Epidermal melanocyte (primary cell): ENCODE results near the gene SOCS2.
"Not testable (repeated sequence)": the region's sequence is repeated elsewhere in the genome, so short reads cannot be mapped to it uniquely, and the experiment has no call there.

Source experiments
- DNase-seq: peaks from one replicate; pipeline ENCODE4 v3.0.0; 2011; ENCODE audit warnings: low spot score; ENCODE audit not compliant: insufficient read length

The SOCS2 gene, protein sequence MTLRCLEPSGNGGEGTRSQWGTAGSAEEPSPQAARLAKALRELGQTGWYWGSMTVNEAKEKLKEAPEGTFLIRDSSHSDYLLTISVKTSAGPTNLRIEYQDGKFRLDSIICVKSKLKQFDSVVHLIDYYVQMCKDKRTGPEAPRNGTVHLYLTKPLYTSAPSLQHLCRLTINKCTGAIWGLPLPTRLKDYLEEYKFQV

DNA sequence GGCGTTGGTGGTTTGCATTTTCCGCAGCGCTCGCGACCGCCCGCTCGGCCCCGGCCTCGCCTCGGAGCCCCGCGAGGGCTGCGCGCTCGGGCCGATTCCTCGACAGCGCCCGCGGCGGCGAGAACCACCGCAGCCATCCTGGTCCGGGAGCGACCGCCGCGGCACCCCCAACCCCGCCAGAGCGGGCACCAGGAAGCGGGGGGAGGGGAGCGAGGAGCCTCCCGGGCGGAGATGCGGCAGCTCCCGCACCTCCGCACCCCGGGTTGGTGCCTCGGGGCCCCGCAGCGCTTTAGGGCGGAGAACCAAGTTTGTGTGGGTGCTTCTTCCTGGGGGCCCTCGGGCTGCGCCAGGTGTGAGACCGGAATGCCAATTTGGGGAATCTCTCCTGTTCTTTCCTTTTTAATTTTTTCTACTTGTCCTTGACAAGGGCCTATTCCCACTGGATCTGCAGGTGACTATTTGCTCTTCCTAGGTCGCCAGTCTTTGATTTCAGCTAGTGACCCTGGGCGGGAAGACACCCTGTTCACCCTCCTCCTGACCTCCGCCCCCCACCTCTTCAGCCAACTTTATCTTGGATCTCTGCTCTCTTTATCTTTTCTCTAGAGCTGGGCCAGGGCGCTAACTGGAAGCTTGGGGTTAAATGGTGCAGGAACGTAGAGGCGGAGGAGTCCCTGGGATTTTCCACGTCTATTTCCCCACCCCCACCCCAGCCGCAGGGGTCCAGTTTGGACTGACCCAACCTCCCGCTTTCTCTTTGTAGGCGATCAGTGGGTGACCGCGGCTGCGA is at the start of gene SOCS2:
SOCS2 (plus strand) TSS at position 751 of the 787 bp plus-strand sequence. CDS start 223 bp downstream, outside the sequence.
- no peak for DNase-seq

DNA sequence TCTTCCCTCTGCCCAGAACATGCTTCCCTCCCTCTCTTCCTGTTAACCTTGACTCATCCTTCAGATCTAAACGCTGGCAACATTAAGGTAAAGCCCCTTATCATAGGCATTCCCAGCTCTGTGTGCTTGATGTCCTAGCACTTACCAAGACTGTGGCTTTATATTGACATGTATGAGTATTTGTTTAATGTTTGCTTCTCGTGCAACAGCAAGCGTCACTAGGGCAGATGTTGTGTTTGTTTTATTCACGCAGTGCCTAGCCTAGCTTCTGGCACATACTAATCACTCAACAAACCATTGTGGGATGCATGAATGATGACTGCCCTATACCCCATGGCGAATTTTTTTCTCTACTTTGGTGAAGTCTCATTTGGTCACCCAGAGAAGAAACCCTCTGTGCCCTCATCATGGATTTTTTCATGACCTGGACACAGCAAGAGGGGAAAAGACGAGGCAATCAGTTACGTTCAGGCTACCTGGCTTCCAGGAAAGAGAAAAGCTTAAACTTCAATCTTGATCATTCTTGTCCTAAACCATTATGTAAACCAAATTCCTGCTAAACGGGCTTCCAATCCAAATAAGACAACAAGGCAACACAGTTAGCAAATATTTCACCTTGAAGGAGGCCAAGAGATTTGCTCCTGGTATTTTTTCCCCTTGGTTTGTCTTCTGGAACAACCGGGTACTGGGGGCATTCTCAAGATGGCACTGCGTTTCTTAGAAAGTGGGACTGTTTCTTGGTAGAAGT is 47.9 kb upstream of the SOCS2 start:
- no peak for DNase-seq

DNA sequence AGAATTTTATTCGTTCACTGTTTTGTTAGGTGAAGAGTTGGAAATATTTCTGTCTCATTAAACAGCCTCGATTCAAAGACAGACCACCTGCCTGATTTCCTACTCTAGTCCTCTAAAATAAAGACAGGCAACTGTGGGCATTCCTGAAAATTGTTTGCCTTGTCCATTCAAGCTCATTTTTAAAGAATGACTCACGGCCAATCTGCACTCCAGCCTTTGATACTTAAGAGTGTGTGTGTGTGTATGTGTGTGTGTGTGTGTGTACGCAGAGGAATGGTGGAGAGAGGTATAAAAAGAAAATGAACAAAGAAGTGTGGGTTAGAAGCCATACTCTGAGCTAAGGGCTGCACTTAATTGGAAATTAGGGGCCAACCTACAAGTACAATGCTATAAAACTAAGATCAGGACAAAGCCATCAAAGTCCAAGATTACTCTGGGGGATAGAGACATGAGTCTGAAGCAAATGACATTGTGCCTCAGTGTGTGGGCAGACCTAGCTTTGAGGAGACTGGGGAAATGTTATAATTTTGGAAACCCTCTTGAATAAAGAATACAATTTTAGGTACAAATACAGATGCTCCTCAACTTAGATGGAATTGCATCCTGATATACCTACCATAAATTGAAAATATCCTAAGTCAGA is 45.6 kb upstream of the SOCS2 start:
- DNase-seq = no peak

DNA sequence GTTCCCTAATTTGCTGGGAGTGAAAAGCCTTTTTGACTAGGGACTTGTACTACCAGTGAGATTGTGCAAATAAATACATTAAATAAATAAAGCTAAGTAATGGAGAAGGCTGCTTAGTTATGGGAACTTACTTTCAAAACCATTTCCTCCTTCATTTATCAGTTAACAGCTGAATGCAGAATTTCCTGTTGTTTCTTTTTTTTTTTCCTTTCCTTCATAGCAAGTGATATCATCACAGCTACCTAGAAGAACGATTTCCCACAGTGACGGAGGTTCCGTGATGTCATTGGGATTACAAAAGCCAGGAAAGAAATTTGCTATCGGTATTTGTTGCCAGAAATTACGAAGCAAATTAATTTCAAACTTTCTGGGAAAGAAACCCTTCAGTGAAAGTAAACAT is 42.1 kb upstream of the SOCS2 start:
- DNase-seq = no peak

DNA sequence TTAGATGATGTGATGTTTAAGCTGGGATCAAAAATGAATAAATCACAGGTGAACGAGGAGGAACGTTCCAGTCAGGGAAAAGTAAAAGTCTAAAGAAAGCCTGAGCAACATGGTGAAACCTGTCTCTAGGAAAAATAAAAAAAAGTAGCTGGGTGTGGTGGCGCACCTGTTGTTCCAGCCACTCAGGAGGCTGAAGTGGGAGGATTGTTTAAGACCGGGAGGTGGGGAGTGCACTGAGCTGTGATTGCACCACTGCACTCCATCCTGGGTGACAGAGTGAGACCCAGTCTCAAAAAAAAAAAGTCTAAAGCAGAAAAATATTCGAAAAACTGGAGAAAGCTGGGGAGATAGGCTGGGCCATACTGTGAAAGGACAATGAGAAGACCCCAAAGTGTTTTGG is 39.2 kb upstream of the SOCS2 start:
- DNase-seq = no peak

DNA sequence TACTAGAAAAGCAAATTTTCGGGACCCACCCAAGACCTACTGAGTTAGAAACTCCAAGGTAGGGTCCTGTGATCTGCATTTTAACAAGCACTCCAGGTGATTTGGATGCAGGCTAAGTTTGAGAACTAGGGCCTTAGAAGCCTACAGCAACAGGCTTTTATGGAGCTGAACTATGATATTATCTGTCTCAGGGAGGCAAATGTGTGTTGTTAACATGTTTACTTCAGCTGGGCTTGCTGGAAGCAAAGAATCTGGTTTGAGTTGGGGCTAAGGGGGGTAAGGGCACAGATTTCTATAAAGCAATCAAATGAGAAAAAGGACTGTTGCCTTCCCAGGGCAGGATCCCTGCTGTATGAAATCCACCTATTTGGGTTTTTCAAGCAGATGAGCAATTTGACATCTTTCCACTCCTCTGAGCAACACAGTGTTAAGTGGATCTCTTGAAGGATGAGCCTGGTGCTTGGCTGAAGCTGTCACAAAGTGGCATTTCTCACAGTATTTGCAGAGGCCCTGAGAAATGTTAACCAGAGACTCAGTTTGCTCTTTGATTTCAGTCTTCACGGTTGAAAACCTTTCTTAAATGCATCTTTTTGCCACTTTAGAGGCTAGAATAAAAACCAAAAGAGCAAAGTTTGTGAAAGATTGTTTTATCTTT is 36.2 kb upstream of the SOCS2 start:
- no peak for DNase-seq

DNA sequence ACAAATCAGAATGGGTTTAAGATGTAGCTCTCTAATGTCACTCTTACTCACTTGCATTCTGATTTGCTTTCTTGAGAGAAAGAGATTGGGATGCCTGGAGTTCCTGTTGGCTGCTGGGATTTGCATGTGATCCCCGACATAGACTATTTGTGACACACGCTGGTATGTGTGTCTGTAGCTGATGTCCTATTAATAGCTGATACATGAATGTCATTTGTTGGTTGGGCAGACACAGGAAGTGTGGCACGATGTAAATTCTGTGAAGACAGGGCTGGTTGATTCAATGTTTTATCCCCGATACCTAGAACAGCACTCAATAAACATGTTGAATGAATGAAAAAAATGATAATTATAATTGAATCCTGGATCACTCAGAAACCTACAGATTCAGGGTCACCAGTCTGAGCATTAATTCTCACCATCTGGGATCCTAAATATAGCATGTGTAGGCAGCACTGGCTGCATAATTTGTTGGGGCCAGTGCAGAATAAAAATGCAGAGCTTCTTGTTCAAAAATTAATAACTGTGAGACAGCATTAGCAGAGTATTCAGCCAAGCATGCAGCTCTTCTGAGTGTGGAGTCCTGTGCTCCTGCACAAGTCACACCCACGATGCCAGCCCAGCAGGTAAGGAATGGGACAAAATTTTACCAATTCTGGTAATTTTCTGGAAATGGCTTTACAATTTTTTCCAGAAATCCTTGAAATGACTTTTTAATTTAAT is 35.5 kb upstream of the SOCS2 start:
- no peak for DNase-seq

DNA sequence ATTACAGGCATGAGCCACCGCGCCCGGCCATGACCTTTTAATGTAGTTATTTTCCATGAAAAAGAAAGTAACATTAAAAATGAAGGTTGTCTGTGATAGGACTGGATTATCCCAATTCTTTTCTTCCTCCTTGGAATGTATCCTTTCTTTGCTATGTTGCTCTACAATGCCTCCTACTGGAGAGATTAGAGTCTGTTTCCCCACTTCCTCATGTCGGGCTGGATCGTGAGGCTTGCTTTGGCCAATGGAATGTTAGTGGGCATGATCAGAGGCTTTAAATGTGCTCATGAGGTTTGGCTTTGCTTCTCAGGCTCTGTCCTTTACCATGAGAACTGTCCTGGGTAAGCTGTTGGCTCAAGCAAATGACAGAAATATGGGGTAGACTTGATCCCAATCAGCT is 34.7 kb upstream of the SOCS2 start:
- no peak for DNase-seq

DNA sequence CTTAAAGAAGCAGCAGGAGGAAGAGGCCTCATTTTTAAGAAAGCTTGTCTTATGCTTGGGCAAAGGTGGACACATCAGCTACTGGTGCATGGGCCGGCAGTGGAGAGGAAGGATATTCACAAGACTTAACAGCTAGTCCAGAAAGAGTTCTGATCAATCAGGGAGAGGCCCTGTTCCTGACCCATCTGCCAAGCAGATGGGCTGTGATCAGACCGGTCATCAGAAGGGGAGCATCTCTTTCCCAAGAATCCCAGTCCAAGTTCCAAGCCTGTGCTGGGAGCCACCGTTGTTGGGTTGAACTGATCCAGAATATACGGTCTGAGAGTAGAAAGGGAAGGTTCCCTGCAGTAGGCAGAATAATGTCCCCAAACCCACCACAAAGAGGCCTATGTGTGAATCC is 32.7 kb upstream of the SOCS2 start:
- no peak for DNase-seq

DNA sequence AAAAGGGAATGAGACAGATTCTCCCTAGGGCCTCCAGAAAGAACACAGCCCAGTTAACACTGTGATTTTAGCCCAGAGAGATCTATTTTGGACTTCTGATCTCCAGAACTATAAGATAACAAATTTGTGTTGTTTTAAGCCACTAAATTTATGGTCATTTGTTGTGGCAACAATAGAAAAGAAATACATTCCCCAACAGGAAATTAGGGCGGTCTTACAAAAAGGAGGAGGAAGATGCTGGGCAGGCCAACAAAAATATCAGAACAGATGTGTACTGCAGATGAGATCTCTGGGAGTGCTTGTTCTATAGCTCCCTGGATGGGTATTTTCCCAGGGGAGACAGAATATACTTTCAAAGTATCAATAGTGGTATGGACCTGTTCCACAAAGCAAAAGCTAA is 32.0 kb upstream of the SOCS2 start:
- DNase-seq = no peak

DNA sequence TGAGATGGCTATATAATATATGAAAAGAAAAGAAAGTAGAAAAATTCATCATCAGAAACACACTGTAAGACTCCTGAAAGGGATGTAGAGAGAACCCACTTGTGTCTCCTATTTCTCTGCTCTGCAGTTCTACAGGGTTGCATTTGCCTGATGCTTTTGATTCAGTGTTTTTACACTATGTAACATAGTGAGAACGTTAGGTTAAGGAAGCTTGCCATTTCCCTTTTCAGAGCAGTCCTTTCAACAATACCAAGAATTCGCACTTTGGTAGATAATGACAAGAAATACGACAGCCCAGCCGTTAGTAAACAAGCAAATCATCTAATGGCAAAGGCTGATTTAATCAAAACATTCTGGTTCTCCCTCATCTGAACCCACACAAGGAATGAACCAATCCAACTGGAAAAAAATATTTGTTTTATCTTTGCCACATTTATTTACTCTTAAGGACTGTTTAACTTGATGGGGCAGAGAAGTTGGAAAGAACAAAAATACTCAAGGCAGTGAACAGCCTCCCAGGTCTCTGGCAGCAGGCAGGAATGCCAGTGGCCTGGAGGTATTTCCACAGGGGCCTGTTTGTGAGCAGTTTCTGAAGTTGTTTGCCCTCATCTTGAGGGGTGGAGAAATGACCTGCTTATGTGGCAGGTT is 30.8 kb upstream of the SOCS2 start:
- no peak for DNase-seq

DNA sequence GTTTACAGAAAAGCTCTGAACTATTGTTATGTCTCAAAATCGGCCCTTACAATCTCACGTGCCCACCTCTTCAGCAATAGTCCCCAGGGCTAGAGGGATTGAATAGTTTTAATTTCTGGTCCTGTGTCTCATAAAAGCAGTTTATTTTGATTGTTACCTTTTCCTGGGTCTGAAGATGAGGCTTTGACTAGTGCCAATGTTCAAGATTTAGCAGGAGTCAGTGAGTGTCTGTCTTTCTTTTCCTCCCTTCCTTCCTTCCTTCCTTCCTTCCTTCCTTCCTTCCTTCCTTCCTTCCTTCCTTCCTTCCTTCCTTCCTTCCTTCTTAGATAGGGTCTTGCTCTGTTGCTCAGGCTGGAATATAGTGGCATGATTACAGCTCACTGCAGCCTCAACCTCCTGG is 24.7 kb upstream of the SOCS2 start:
- DNase-seq = no peak

DNA sequence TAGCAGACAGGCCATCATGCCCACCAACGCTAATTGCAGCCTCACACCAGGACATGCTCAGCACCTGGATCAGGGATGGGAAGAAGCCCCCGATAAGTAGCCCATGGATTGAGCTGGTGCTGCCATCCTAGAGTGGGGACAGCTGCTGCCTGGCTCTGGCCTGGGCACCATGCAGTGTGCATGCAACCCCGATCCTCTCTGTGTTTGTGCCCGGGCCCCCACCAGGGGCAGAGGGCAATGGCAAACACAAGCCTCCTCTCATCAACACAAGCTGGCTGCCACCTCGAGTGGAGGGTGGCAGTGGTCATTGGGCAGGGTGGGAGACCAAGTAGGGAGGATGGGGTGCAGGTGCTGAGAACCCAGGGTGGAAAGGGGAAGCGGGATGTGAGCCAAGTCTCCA is 23.3 kb upstream of the SOCS2 start:
- DNase-seq = no peak

DNA sequence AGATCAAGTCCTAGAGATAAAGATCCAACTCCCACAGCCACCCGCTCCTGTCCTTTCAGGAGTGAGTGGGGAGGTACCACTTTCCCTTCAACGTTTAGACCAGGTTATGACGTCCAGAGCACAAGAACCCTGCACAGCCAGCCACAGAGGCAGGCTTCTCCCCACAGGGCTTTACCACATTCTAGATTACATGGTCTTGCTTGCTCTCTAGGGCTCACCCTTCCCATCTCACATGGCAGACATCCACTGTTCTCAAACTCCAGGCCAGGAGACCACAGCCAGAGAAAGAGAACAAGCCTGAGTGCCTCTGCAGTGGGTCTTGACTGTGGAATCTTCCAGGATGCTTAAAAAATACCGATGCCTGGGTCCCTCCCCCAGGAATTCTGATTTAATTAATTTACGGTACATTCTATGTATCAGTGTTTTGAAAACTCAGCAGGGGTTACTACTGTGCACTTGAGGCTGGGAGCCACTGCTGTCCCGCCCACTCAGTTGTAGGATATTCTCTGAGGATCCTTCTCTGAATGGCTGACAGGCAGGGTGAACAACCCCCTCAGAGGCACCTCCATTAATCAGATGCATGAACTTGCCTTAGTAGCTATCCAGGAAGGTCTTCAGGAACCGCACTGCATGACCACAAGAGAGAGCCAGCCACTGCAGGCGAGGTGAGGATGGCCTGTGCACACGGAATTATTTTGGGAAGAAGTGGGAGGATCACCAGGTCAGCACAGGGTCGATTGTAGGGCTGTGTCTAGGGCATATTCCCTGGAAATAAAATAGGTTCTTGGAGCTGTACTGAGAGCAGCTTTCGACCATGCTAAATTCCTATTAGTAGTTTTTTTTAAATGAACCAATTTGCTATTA is 21.5 kb upstream of the SOCS2 start:
- no peak for DNase-seq

DNA sequence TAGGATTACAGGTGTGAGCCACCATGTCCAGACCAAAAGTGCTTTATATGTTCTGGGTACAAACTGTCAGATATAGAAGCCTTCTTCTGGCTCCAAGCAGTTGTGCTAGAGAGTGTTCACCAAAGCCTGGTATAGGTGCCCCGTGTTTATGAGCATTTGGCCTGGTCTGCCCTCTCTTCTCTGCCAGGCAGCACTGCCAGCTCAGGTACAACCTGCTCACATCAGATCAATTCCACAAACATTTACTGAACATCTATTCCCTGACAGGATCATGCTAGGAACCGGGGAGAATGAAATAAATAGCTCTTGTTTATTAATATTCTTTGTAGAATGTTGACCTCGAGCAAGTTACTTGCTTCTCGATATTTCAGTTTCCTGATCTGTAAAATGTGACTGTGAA is 20.0 kb upstream of the SOCS2 start:
- no peak for DNase-seq

DNA sequence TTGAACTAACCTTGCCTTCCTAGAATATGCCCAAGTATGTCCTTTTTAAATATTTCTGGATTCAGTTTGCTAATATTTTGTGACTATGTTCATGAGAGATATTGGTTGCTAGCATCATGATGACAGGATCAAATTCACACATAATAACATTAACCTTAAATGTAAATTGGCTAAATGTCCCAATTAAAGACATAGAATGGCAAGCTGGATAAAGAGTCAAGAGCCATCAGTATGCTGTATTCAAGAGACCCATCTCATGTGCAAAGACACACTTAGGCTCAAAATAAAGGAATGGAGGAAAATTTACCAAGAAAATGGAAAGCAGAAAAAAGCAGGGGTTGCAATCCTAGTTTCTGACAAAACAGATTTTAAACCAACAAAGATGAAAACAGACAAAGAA is 14.6 kb upstream of the SOCS2 start:
- not testable (repeated sequence) for DNase-seq

DNA sequence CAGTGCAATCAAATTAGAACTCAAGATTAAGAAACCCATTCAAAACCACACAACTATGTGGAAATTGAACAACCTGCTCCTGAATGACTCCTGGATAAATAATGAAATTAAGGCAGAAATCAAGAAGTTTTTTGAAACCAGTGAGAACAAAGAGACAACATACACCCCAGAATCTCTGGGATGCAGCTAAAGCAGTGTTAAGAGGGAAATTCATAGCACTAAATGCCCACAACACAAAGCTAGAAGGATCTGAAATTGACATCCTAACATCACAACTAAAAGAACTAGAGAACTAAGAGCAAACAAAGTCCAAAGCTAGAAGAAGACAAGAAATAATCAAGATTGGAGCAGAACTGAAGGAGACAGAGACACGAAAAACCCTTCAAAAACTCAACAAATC is 13.8 kb upstream of the SOCS2 start:
- DNase-seq = not testable (repeated sequence)

DNA sequence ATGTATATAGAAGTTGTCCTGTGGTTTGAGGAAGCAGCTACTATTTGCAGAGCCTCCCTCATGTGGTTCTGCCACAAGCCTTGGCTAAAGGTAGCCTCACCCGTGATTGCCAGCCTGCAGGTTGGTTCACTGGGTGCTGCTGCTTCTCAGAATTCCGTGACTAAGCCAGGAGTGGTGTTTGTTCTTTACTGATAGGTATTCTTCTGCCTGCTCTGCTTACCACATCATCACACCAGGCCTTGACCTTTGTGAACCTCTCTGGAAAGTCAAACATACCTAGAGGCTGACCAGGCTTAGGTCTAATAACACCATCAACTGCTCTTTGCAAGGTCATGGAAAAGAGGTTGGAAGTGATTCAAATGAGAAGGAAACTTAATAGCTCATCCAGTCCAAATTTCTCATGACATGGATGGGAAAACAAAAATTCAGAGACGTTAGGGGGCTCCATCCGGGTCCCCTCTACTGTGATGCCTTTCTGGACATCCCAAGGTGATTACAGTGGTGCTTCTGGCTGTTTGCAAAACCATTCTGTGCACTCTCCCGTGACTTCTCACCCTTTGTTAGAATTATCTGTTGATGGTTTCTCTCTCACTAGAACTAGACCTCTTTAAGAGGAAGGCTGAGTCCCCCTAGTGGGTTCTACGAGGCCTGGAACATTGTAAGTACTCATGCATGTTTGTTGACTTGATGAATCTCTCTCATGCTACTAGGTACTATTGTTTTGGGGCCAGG is 8.5 kb upstream of the SOCS2 start:
- no peak for DNase-seq

DNA sequence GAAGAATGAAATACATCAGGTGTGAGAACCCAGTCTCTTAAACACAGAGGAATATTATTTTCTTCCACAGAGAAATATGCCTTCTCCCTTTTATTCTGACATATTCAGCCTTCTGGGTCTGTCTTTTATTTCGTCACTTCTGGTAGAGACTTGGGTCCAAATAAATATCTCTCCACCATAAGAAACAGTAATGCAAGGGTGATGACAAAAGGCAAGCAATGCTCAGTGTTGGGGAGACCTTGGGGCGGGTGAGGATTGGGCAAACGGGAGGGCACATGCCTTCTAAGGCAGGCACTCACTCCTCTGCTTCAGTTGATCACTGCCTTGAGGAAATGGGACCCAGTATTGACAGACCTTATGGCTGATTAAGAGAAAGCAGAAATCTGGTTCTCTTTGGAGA is 6.7 kb upstream of the SOCS2 start:
- no peak for DNase-seq
